Liver (tissue), 9 donors: ENCODE results near the gene CYCS. TPM values are rescaled to one million over a fixed set of nuclear protein-coding genes. Genes with fewer than 3 reads are reported as not detected.
"Not testable (repeated sequence)": the region's sequence is repeated elsewhere in the genome, so short reads cannot be mapped to it uniquely, and the experiment has no call there.

Source experiments
- DNase-seq: peaks from one replicate; pipeline ENCODE4 v3.0.0-alpha.2; 2017; ENCODE audit warnings: low spot score
- H3K27ac ChIP-seq, 2 donors: one replicate each; pipeline ENCODE4 v1.7.0; 2013; ENCODE audit warnings: inconsistent platforms in 2 of 2, low read length in 2 of 2, control low read depth in 1 of 2, low read depth in 1 of 2, mild to moderate bottlenecking in 1 of 2
- H3K27me3 ChIP-seq, 4 donors: one replicate each; pipeline versions ENCODE4 v1.6.1 to v1.7.0; 2013; ENCODE audit warnings: low read length in 3 of 4, inconsistent platforms in 1 of 4, mild to moderate bottlenecking in 1 of 4, moderate library complexity in 1 of 4; ENCODE audit not compliant: control insufficient read depth in 4 of 4, insufficient read depth in 4 of 4
- H3K36me3 ChIP-seq, 4 donors: one replicate each; pipeline versions ENCODE4 v1.6.1 to v1.7.0; 2013; ENCODE audit warnings: low read length in 3 of 4, mild to moderate bottlenecking in 3 of 4, low read depth in 1 of 4, moderate library complexity in 1 of 4; ENCODE audit not compliant: control insufficient read depth in 4 of 4, insufficient read depth in 3 of 4
- H3K4me1 ChIP-seq, 4 donors: one replicate each; pipeline versions ENCODE4 v1.6.1 to v1.7.0; 2013; ENCODE audit warnings: low read length in 3 of 4, mild to moderate bottlenecking in 3 of 4, moderate library complexity in 1 of 4; ENCODE audit not compliant: control insufficient read depth in 4 of 4, insufficient read depth in 4 of 4
- H3K4me3 ChIP-seq, 3 donors: one replicate each; pipeline versions ENCODE4 v1.6.1 to v1.7.0; 2013; ENCODE audit warnings: low read length in 3 of 3, control low read depth in 1 of 3, low read depth in 1 of 3, mild to moderate bottlenecking in 1 of 3
- H3K9ac ChIP-seq, 2 donors: one replicate each; pipeline ENCODE4 v1.7.0; 2013; ENCODE audit warnings: low read length in 2 of 2, mild to moderate bottlenecking in 2 of 2, moderate library complexity in 2 of 2, control low read depth in 1 of 2, low read depth in 1 of 2
- H3K9me3 ChIP-seq, 4 donors: one replicate each; pipeline versions ENCODE4 v1.6.1 to v1.7.0; 2013; ENCODE audit warnings: low read length in 3 of 4; ENCODE audit not compliant: control insufficient read depth in 4 of 4
- ATF3 ChIP-seq: IDR thresholded peaks from 2 replicates; pipeline ENCODE4 v1.6.1; 2016; ENCODE audit warnings: antibody characterized with exemption
- CTCF ChIP-seq: fragments of 150-350 bp; IDR thresholded peaks from 2 replicates; pipeline ENCODE4 v1.5.1; 2017; ENCODE audit warnings: improper control_type of control experiment, low read depth, low read length; ENCODE audit not compliant: missing input control
- EGR1 ChIP-seq, 2 donors: IDR thresholded peaks; 2 replicates each; pipeline ENCODE4 v1.6.1; 2016 to 2018; ENCODE audit warnings: antibody characterized with exemption in 2 of 2, low read depth in 2 of 2
- FOXA1 ChIP-seq: IDR thresholded peaks from 2 replicates; pipeline ENCODE4 v1.6.1; 2016; ENCODE audit warnings: antibody characterized with exemption
- FOXA2 ChIP-seq: IDR thresholded peaks from 2 replicates; pipeline ENCODE4 v1.6.1; 2016; ENCODE audit warnings: antibody characterized with exemption
- GABPA ChIP-seq, 2 donors: IDR thresholded peaks in 1 of 2; conservative IDR thresholded peaks in 1 of 2; 2 replicates each; pipeline ENCODE4 v1.6.1; 2016; ENCODE audit warnings: antibody characterized with exemption in 2 of 2, mild to moderate bottlenecking in 1 of 2, moderate library complexity in 1 of 2
- HNF4A ChIP-seq, 2 donors: conservative IDR thresholded peaks; 2 replicates each; pipeline ENCODE4 v1.6.1; 2016; ENCODE audit warnings: antibody characterized with exemption in 2 of 2, mild to moderate bottlenecking in 2 of 2
- HNF4G ChIP-seq: IDR thresholded peaks from 2 replicates; pipeline ENCODE4 v1.6.1; 2016; ENCODE audit warnings: antibody characterized with exemption
- JUND ChIP-seq, 2 donors: IDR thresholded peaks; 2 replicates each; pipeline ENCODE4 v1.6.1; 2016; ENCODE audit warnings: antibody characterized with exemption in 2 of 2
- MAX ChIP-seq: IDR thresholded peaks from 2 replicates; pipeline ENCODE4 v1.6.1; 2016; ENCODE audit warnings: antibody characterized with exemption
- NR2F2 ChIP-seq: IDR thresholded peaks from 2 replicates; pipeline ENCODE4 v1.6.1; 2016; ENCODE audit warnings: antibody characterized with exemption
- RAD21 ChIP-seq, 2 donors: IDR thresholded peaks; 2 replicates each; pipeline ENCODE4 v1.6.1; 2016; ENCODE audit warnings: antibody characterized with exemption in 2 of 2, mild to moderate bottlenecking in 2 of 2
- REST ChIP-seq: IDR thresholded peaks from 2 replicates; pipeline ENCODE4 v1.6.1; 2016; ENCODE audit warnings: antibody characterized with exemption, mild to moderate bottlenecking
- RXRA ChIP-seq, 2 donors: IDR thresholded peaks; 2 replicates each; pipeline ENCODE4 v1.6.1; 2017 to 2018; ENCODE audit warnings: antibody characterized with exemption in 2 of 2, mild to moderate bottlenecking in 1 of 2
- SP1 ChIP-seq: IDR thresholded peaks from 2 replicates; pipeline ENCODE4 v1.6.1; 2018; ENCODE audit warnings: antibody characterized with exemption, mild to moderate bottlenecking
- TAF1 ChIP-seq: conservative IDR thresholded peaks from 2 replicates; pipeline ENCODE4 v1.6.1; 2016; ENCODE audit warnings: antibody characterized with exemption, mild to moderate bottlenecking
- YY1 ChIP-seq: IDR thresholded peaks from 2 replicates; pipeline ENCODE4 v1.6.1; 2016; ENCODE audit warnings: antibody characterized with exemption, mild to moderate bottlenecking
- WGBS: extraction: QIAGEN DNeasy Blood & Tissue Kit; methylation state at CpG from one replicate; pipeline ENCODE4 v1.1.7; 2013; 5-methylcytosine and 5-hydroxymethylcytosine counted together
- polyA plus RNA-seq, 2 donors: library from polyadenylated mRNA; stranded (reverse) in 1 of 2; unstranded in 1 of 2; fragments of 200-250 nt in 1 of 2; fragments of >200 nt in 1 of 2; fragmentation: Nextera tagmentation in 1 of 2; extraction: Ambion mirVana in 1 of 2; gene quantifications; one replicate each; pipeline versions ENCODE4 v1.2.1 to v1.2.3, GENCODE V29; 2013 to 2015
- total RNA-seq, 2 donors: library from RNA; depleted of rRNA; stranded (reverse); fragments of >200 nt; gene quantifications; one replicate each; pipeline ENCODE4 v1.2.3, GENCODE V29; 2014
- TF ChIP-seq, protein P1 (sequence below): IDR thresholded peaks from 2 replicates; pipeline ENCODE4 v1.6.1; 2016; ENCODE audit warnings: antibody characterized with exemption
- donor health status: healthy.
- donor health status: healthy.
- donor health status: healthy.
- donor health status: healthy.
- donor health status: healthy.

CYCS gene
- total and polyA plus RNA-seq, 4 donors, result 23.1 to 74.3 (median 42.4) TPM

DNA sequence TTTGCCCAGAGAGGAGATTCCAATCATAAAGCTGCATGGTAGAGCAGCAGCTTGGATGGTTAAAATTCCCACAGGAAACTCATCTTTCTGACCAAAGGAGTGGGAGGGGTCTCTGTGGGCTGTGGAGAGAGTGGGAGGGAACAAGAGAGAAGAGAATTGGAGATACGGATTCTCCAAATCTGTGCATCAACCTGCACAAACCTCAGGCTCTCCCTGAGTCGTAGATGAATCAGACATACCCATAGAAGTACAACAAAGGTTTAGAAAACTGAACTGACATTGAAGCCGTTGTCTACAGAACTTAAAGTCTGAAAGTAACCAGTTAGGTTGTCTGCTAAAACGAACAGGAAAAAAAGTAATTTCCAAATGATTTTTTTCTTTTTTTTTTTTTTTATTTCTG lies 41.9 kb downstream of the CYCS start:
- Histone ChIP-seq H3K4me3 (no peak overlapping the region), H3K27ac (no peak overlapping the region), H3K9ac (no peak overlapping the region), H3K4me1 (no peaks in the 10 kb centered on the region), H3K27me3 (peaks cover 0 to 6% (median 0%) of the 10 kb centered on the region in 4 donors), H3K9me3 (no peaks in the 10 kb centered on the region), H3K36me3 (no peaks in the 10 kb centered on the region)
- TF ChIP-seq JUND (IDR thresholded peaks at IDR 0.05) (no peak), CTCF (no peak), YY1 (no peak), HNF4A (conservative IDR thresholded peaks at IDR 0.05) (no peak), MAX (no peak), ATF3 (no peak), SP1 (no peak), RAD21 (IDR thresholded peaks at IDR 0.05) (no peak), REST (no peak), GABPA (IDR thresholded peaks at IDR 0.05 in 1 of 2, conservative IDR thresholded peaks at IDR 0.05 in 1 of 2) (no peak), TAF1 (no peak), NR2F2 (no peak), HNF4G (no peak)
- no peak for DNase-seq
- WGBS, result 70% methylated on average over 4 of the region's 4 CpGs

- not testable (repeated sequence) for H3K27me3 ChIP-seq, DNase-seq, H3K27ac ChIP-seq, H3K4me1 ChIP-seq, H3K4me3 ChIP-seq, H3K36me3 ChIP-seq, H3K9me3 ChIP-seq, H3K9ac ChIP-seq
- 89% methylated on average over 4 of the region's 4 CpGs for WGBS
Observed at GRCh38 chr7:25082041-25082440, 43.0 kb downstream of the CYCS start.

DNA sequence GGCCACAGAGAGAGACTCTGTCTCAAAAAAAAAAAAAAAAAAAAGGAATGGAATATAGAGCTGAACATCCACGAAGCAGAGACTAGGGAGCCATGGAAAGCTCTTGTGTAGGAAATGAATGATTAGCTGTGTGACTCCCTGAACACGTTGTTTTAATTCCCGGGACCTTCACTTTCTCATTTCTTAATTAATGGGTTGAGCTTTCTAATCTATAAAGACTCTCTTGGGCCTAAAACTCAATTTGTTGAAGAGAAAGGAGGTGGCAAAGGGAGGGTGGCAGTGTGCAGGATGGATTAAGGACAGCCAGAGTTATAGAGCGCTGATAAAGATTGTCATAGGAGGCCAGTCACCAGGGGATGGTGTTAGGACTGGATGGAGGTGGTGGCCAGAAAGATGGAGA lies 48.0 kb downstream of the CYCS start:
- no peak overlapping the region for H3K27ac ChIP-seq
- WGBS, result 83% methylated on average over 4 of the region's 4 CpGs
- no peaks in the 10 kb centered on the region for H3K4me1 ChIP-seq
- H3K9me3 ChIP-seq, result no peaks in the 10 kb centered on the region
- no peaks in the 10 kb centered on the region for H3K36me3 ChIP-seq
- no peaks in the 10 kb centered on the region for H3K27me3 ChIP-seq
- no peak overlapping the region for H3K9ac ChIP-seq
- TF ChIP-seq NR2F2 (no peak), MAX (no peak), HNF4G (no peak), RAD21 (IDR thresholded peaks at IDR 0.05) (no peak), GABPA (IDR thresholded peaks at IDR 0.05 in 1 of 2, conservative IDR thresholded peaks at IDR 0.05 in 1 of 2) (no peak), FOXA2 (no peak), CTCF (no peak), RXRA (IDR thresholded peaks at IDR 0.05) (no peak), EGR1 (IDR thresholded peaks at IDR 0.05; ENCODE audit: low read depth in 2 of 2) (no peak), FOXA1 (no peak), JUND (IDR thresholded peaks at IDR 0.05) (no peak)
- TF ChIP-seq, protein P1, sequence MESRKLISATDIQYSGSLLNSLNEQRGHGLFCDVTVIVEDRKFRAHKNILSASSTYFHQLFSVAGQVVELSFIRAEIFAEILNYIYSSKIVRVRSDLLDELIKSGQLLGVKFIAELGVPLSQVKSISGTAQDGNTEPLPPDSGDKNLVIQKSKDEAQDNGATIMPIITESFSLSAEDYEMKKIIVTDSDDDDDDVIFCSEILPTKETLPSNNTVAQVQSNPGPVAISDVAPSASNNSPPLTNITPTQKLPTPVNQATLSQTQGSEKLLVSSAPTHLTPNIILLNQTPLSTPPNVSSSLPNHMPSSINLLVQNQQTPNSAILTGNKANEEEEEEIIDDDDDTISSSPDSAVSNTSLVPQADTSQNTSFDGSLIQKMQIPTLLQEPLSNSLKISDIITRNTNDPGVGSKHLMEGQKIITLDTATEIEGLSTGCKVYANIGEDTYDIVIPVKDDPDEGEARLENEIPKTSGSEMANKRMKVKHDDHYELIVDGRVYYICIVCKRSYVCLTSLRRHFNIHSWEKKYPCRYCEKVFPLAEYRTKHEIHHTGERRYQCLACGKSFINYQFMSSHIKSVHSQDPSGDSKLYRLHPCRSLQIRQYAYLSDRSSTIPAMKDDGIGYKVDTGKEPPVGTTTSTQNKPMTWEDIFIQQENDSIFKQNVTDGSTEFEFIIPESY, result no peak
- DNase-seq, result no peak
- no peak overlapping the region for H3K4me3 ChIP-seq
